Measurements from ENCODE around the gene AGA.

DNA sequence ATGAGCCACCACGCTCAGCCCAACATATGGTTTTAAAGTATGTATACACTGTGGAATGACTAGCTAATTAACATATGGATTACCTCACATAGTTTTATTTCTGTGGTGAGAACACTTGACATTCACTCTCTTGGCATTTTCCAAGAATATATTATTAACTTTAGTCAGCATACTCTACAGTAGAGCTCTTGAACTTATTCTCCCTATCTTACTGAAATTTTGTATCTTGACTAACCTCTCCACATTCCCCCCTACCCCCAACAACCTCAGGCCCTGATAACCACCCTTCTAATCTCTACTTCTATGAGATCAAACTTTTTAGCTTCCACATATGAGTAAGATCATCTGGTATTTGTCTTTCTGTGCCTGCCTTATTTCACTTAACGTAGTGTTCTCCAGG lies 38.6 kb upstream of the AGA start:
- no peak for TF ChIP-seq POLR2AphosphoS5 (IDR thresholded peaks at IDR 0.05; ENCODE audit: low read depth, low read length)
- TF ChIP-seq, protein P1, sequence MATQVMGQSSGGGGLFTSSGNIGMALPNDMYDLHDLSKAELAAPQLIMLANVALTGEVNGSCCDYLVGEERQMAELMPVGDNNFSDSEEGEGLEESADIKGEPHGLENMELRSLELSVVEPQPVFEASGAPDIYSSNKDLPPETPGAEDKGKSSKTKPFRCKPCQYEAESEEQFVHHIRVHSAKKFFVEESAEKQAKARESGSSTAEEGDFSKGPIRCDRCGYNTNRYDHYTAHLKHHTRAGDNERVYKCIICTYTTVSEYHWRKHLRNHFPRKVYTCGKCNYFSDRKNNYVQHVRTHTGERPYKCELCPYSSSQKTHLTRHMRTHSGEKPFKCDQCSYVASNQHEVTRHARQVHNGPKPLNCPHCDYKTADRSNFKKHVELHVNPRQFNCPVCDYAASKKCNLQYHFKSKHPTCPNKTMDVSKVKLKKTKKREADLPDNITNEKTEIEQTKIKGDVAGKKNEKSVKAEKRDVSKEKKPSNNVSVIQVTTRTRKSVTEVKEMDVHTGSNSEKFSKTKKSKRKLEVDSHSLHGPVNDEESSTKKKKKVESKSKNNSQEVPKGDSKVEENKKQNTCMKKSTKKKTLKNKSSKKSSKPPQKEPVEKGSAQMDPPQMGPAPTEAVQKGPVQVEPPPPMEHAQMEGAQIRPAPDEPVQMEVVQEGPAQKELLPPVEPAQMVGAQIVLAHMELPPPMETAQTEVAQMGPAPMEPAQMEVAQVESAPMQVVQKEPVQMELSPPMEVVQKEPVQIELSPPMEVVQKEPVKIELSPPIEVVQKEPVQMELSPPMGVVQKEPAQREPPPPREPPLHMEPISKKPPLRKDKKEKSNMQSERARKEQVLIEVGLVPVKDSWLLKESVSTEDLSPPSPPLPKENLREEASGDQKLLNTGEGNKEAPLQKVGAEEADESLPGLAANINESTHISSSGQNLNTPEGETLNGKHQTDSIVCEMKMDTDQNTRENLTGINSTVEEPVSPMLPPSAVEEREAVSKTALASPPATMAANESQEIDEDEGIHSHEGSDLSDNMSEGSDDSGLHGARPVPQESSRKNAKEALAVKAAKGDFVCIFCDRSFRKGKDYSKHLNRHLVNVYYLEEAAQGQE (IDR thresholded peaks at IDR 0.05; ENCODE audit: insufficient read depth in 1 of 2, low read depth in 2 of 2, low read length in 2 of 2): no peak
- TF ChIP-seq SIN3A (IDR thresholded peaks at IDR 0.05; ENCODE audit: borderline replicate concordance, insufficient read depth, low read length): no peak

Data from PFSK-1 (cell line).